ENCODE data around the gene BLOC1S4.

DNA sequence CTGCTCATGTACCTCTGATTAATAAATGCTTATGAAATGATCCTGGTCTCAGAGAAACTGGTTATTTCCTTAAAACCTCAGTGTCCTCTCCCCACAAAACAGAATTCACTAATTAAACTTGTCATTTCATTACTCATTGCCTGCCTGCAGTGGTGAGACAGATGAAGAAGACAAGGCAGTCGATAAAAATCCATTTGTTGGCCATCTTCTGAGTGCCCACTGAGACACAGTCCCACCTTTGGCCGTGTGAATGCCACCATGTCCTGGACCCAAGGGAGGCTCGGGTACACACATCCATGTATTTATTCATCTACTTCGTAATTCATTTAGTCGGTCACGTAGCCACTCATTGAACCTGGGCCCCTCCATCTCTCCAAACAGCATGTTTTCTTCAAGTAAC, 18.8 kb upstream of the BLOC1S4 start:
- TF ChIP-seq FOXM1 (IDR thresholded peaks at IDR 0.05; ENCODE audit: borderline replicate concordance): no peak
- no peak for TF ChIP-seq FOXK2 (IDR thresholded peaks at IDR 0.05)
- no peak for TF ChIP-seq BHLHE40 (IDR thresholded peaks at IDR 0.05; ENCODE audit: borderline replicate concordance)
- TF ChIP-seq TARDBP (IDR thresholded peaks at IDR 0.05): no peak
- TF ChIP-seq ELF4 (IDR thresholded peaks at IDR 0.05): no peak
- no peak for TF ChIP-seq FOXA1 (IDR thresholded peaks at IDR 0.05)
- no peak for TF ChIP-seq HDGF (IDR thresholded peaks at IDR 0.05; ENCODE audit: borderline replicate concordance)
- no peak for TF ChIP-seq NFRKB (IDR thresholded peaks at IDR 0.05)
- no peak for TF ChIP-seq ARNT (IDR thresholded peaks at IDR 0.05)
